Measurements from ENCODE around the gene TTLL5. TPM values are rescaled to one million over a fixed set of nuclear protein-coding genes. Genes with fewer than 3 reads are reported as not detected.

The TTLL5 gene
- total RNA-seq, 2 experiments from 2014 or later = 19.8 to 26.4 TPM

DNA sequence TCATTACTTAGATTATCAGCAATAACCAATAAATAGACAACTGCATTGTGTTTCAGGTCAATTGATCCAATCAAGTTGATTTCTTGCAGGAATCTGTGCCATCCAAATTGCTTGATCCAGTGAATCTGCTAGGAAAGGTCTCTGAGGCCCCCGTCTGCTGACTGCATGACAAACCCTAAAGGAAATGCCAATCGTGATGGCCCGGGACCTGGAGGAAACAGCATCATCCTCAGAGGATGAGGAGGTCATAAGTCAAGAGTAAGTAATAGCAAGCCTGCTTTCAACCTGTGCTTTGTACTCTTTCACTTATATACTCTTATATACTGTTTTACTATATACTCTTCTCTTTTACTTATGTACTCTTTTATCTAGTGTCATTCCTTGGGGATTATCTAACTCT lies 1.9 kb downstream of the TTLL5 start:
- Mint-ChIP-seq H3K4me3 (peak overlapping the region; percentile 73), H3K27ac (no peak overlapping the region), H3K4me1 (ENCODE audit: low read depth) (peaks cover 43% of the 10 kb centered on the region), H3K9me3 (no peaks in the 10 kb centered on the region), H3K27me3 (no peaks in the 10 kb centered on the region), H3K36me3 (ENCODE audit: low read depth) (peaks cover 43% of the 10 kb centered on the region)
- H3K4me3 ChIP-seq (ENCODE audit: low read length) = no peak overlapping the region
- no peak for DNase-seq
- ChIA-PET CTCF (interaction anchor here (0.8 to 1.0 kb wide), 2 partner anchors 46 to 85 kb away, joined by 3 read pairs; no protein-coding TSS in a partner anchor), POLR2A (no interaction called here)
- H3K9me3 ChIP-seq (ENCODE audit: control insufficient read depth in 1 of 2, insufficient read depth in 1 of 2, low read length in 2 of 2) = no peaks in the 10 kb centered on the region
- no peak for ATAC-seq (ENCODE audit: poor library complexity)
- TF ChIP-seq, protein P1, sequence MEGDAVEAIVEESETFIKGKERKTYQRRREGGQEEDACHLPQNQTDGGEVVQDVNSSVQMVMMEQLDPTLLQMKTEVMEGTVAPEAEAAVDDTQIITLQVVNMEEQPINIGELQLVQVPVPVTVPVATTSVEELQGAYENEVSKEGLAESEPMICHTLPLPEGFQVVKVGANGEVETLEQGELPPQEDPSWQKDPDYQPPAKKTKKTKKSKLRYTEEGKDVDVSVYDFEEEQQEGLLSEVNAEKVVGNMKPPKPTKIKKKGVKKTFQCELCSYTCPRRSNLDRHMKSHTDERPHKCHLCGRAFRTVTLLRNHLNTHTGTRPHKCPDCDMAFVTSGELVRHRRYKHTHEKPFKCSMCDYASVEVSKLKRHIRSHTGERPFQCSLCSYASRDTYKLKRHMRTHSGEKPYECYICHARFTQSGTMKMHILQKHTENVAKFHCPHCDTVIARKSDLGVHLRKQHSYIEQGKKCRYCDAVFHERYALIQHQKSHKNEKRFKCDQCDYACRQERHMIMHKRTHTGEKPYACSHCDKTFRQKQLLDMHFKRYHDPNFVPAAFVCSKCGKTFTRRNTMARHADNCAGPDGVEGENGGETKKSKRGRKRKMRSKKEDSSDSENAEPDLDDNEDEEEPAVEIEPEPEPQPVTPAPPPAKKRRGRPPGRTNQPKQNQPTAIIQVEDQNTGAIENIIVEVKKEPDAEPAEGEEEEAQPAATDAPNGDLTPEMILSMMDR (IDR thresholded peaks at IDR 0.05) = no peak
- peaks cover 28% of the 10 kb centered on the region for H3K36me3 ChIP-seq (ENCODE audit: insufficient read depth, low read length)
- H3K4me1 ChIP-seq (ENCODE audit: insufficient read depth, low read length) = peaks cover 16% of the 10 kb centered on the region
- intact Hi-C loops (cut with DNase I, micrococcal nuclease) = loop anchor here (5.0 to 10.0 kb wide), 2 partner anchors 536 to 948 kb away; partner anchors contain the start of genes AREL1 (in 1 of the 2), FCF1 (in 1 of the 2) and NEK9 (in 1 of the 2)
- H3K27me3 ChIP-seq (ENCODE audit: control insufficient read depth in 1 of 2, insufficient read depth in 2 of 2, low read length in 2 of 2) = no peaks in the 10 kb centered on the region
- no peak overlapping the region for H3K27ac ChIP-seq (ENCODE audit: low read depth in 1 of 2, low read length in 2 of 2)

DNA sequence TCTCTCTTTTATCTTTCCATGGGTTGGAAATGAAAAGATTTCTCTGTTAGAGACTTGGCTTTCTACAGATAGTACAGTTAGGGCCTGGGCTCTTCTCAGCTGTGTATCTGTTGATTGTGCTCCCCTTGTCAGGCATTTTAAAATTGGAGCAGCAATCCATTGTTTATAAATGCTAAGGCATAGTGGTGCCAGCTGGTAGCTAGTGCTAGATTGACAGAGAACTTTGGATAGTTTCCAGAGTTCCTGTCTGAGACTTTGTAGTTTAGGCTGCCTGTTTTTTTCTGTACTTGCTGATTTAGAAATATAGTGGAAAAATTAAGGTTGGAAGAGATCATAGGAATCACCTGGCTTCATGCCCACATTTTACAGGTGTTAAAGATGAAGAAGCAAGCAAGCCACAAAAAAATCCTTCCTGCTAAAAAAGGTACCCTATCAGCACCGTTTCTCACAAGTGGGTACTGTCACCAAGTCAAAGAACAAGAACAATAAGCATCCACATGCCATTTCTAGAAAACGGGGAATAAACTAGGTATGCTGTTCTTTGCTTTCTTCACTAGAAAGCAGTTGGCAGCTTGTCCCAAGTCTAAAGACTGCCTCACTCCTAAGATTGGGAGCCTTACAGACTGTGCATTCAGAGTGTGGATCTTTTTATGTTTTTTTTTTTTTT lies 6.2 kb downstream of the TTLL5 start:
- Mint-ChIP-seq H3K4me3 (no peak overlapping the region), H3K36me3 (ENCODE audit: low read depth) (peaks cover 67% of the 10 kb centered on the region), H3K4me1 (ENCODE audit: low read depth) (peaks cover 8% of the 10 kb centered on the region), H3K9me3 (no peaks in the 10 kb centered on the region), H3K27me3 (no peaks in the 10 kb centered on the region), H3K27ac (no peak overlapping the region)
- Histone ChIP-seq H3K27ac (ENCODE audit: low read depth in 1 of 2, low read length in 2 of 2) (no peak overlapping the region), H3K27me3 (ENCODE audit: control insufficient read depth in 1 of 2, insufficient read depth in 2 of 2, low read length in 2 of 2) (no peaks in the 10 kb centered on the region), H3K4me3 (ENCODE audit: low read length) (no peak overlapping the region), H3K4me1 (ENCODE audit: insufficient read depth, low read length) (peaks cover 5% of the 10 kb centered on the region), H3K9me3 (ENCODE audit: control insufficient read depth in 1 of 2, insufficient read depth in 1 of 2, low read length in 2 of 2) (no peaks in the 10 kb centered on the region), H3K36me3 (ENCODE audit: insufficient read depth, low read length) (peaks cover 38% of the 10 kb centered on the region)
- DNase-seq (no peak), ATAC-seq (ENCODE audit: poor library complexity) (no peak)
- intact Hi-C loops (cut with DNase I, micrococcal nuclease) = loop anchor here in 1 of 2 experiments (10.0 kb wide), 1 partner anchor 952 kb away; the partner anchor contains the start of genes AREL1 and FCF1
- ChIA-PET CTCF (interaction anchor here (0.5 kb wide), 1 partner anchor 15 kb away, joined by 4 read pairs; no protein-coding TSS in a partner anchor), POLR2A (no interaction called here)
- TF ChIP-seq, protein P1 (IDR thresholded peaks at IDR 0.05) = no peak

DNA sequence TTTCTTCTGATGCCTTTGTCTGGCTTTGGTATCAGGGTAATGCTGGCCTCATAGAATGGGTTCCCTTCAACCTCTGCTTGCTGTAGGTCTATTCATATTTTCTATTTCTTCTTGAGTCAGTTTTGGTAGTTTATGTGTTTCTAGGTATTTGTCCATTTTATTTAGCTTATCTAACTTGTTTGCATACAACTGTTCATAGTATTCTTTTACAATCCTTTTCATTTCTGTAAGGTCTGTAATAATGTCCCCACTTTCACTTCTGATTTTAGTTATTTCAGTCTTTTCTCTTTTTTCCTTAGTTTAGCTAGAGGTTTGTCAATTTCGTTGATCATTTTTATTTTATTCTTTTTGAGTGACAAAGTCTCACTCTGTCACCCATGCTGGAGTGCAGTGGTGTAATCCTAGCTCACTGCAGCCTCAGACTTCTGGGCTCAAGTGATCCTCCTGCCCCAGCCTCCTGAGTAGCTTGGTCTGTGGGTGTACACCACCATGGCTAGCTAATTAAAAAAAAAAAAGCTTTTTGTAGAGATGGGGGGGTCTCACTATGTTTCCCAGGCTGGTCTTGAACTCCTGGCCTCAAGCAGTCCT lies 11.7 kb downstream of the TTLL5 start:
- intact Hi-C loops (cut with DNase I, micrococcal nuclease) = no loop called here

More for the DNA sequence above, 11.7 kb downstream of the TTLL5 start:
- Histone ChIP-seq H3K4me1 (ENCODE audit: insufficient read depth, low read length) (no peaks in the 10 kb centered on the region), H3K27me3 (ENCODE audit: control insufficient read depth in 1 of 2, insufficient read depth in 2 of 2, low read length in 2 of 2) (no peaks in the 10 kb centered on the region), H3K36me3 (ENCODE audit: insufficient read depth, low read length) (peaks cover 25% of the 10 kb centered on the region), H3K4me3 (ENCODE audit: low read length) (no peak overlapping the region), H3K9me3 (ENCODE audit: control insufficient read depth in 1 of 2, insufficient read depth in 1 of 2, low read length in 2 of 2) (no peaks in the 10 kb centered on the region), H3K27ac (ENCODE audit: low read depth in 1 of 2, low read length in 2 of 2) (no peak overlapping the region)
- ChIA-PET CTCF (no interaction called here), POLR2A (no interaction called here)
- no peak for DNase-seq
- ATAC-seq (ENCODE audit: poor library complexity) = no peak
- Mint-ChIP-seq H3K36me3 (ENCODE audit: low read depth) (peaks cover 71% of the 10 kb centered on the region), H3K27me3 (no peaks in the 10 kb centered on the region), H3K27ac (no peak overlapping the region), H3K4me1 (ENCODE audit: low read depth) (no peaks in the 10 kb centered on the region), H3K9me3 (peaks cover 2% of the 10 kb centered on the region), H3K4me3 (no peak overlapping the region)
- TF ChIP-seq, protein P1 (IDR thresholded peaks at IDR 0.05) = no peak

Data from CD4-positive, alpha-beta T cell (primary cell).